Lower lobe of right lung (tissue), 2 donors: ENCODE results near the gene ZNF587B. TPM values are rescaled to one million over a fixed set of nuclear protein-coding genes. Genes with fewer than 3 reads are reported as not detected.
"Not testable (repeated sequence)": the region's sequence is repeated elsewhere in the genome, so short reads cannot be mapped to it uniquely, and the experiment has no call there.

Experiments
- ATAC-seq, 2 donors: fragments of 200-7000 bp; cut with Tn5 transposase; one replicate each; pipeline ENCODE4 v1.9.1; 2020 to 2022; ENCODE audit warnings: mild to moderate bottlenecking in 2 of 2, moderate library complexity in 2 of 2
- DNase-seq: peaks from one replicate; pipeline ENCODE4 v3.0.0-alpha.2; 2020
- H3K27ac ChIP-seq: fragments of 200-600 bp; one replicate; pipeline ENCODE4 v1.8.0; 2022
- H3K27me3 ChIP-seq: fragments of 200-600 bp; one replicate; pipeline ENCODE4 v1.8.0; 2022; ENCODE audit warnings: low read depth
- H3K36me3 ChIP-seq: fragments of 200-600 bp; one replicate; pipeline ENCODE4 v1.8.0; 2022; ENCODE audit warnings: mild to moderate bottlenecking
- H3K4me1 ChIP-seq: fragments of 200-600 bp; one replicate; pipeline ENCODE4 v1.8.0; 2022
- H3K4me3 ChIP-seq: fragments of 200-600 bp; one replicate; pipeline ENCODE4 v1.8.0; 2022; ENCODE audit warnings: mild to moderate bottlenecking
- H3K9me3 ChIP-seq: fragments of 200-600 bp; one replicate; pipeline ENCODE4 v1.8.0; 2022
- intact Hi-C: fragments of 100-400 bp; cut with DNase I; formaldehyde crosslinking; loops from one replicate; pipeline ENCODE4 v1.11.0; 2022
- total RNA-seq: library from RNA; stranded (reverse); fragmentation: NEBNext Ultra II Directional; extraction: Animal tissue kit (Norgen Biotek cat#: 25700); gene quantifications from one replicate; pipeline ENCODE4 v1.2.1, GENCODE V29; 2021
- TF ChIP-seq, protein P1 (sequence below): fragments of 200-600 bp; IDR thresholded peaks from one replicate; pipeline ENCODE4 v1.8.0; 2022; ENCODE audit warnings: antibody characterized with exemption, mild to moderate bottlenecking
- donor health status: DM: no; HTN: yes; CAD: no; lungs with severe emphysema.

The ZNF587B gene
- total RNA-seq, 1 donor from 2014 or later, result 12.5 TPM

DNA sequence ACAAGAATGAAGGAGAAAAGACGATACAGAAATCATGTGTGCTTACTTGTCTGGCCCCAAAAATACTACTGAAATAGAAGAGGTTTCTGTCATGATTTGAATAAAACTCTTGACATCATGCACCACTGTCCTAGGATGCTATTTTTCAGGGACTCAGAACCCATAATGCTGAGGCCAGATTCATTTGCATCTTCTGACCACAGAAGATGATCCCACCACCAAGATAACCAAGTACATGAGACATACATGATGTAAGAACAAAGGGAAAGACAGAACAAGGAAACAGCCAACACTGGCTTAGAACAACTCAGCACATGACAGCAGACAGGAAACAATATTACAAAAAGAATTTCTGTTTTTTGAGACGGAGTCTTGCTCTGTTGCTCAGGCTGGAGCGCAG lies 17.9 kb upstream of the ZNF587B start:
- Histone ChIP-seq H3K4me3 (no peak overlapping the region), H3K36me3 (peaks cover 42% of the 10 kb centered on the region), H3K4me1 (peaks cover 34% of the 10 kb centered on the region), H3K27me3 (no peaks in the 10 kb centered on the region), H3K9me3 (no peaks in the 10 kb centered on the region), H3K27ac (no peak overlapping the region)
- DNase-seq, result no peak
- intact Hi-C loops, result no loop called here
- ATAC-seq, result no peak
- TF ChIP-seq, protein P1, sequence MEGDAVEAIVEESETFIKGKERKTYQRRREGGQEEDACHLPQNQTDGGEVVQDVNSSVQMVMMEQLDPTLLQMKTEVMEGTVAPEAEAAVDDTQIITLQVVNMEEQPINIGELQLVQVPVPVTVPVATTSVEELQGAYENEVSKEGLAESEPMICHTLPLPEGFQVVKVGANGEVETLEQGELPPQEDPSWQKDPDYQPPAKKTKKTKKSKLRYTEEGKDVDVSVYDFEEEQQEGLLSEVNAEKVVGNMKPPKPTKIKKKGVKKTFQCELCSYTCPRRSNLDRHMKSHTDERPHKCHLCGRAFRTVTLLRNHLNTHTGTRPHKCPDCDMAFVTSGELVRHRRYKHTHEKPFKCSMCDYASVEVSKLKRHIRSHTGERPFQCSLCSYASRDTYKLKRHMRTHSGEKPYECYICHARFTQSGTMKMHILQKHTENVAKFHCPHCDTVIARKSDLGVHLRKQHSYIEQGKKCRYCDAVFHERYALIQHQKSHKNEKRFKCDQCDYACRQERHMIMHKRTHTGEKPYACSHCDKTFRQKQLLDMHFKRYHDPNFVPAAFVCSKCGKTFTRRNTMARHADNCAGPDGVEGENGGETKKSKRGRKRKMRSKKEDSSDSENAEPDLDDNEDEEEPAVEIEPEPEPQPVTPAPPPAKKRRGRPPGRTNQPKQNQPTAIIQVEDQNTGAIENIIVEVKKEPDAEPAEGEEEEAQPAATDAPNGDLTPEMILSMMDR, result no peak

DNA sequence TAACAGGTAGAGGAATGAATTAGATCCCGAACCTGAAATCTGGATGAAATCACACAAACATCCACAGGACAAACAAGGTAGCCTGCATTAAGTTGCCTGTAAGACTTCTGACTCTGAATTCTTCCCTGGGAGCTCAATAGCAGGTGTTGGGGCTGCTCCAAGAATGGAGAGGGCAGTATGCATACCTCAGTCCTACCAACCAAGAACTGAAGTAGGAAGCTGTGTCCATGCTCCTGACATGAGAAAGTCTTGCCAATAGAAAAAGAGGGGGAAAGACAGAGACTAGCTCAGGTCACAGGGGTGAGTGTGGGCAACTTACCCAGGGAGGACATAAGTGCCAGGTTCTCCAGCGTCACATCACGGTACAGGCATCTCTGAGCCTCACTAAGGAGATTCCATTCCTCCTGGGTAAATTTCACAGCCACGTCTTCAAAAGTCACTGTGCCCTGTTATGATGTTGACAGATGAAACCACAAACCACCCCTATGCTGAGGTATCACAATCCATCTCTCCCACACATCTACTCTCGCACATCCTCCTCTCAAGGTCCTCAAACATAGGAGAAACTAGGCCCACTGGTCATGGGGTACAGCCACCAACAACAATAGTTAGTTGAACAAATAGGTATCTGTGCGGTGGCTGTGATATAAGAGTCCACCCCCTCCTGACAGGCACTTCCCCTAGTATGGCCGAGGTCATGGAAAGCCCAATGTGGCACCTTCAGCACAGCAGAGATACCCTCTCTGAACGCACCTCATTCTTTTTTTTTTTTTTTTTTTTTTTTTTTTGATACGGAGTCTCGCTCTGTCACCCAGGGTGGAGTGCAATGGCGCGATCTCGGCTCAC lies 16.9 kb upstream of the ZNF587B start:
- H3K9me3 ChIP-seq, intact Hi-C loops, DNase-seq, H3K27me3 ChIP-seq: not testable (repeated sequence)
- peak in 1 of 2 donors; percentile 22 for ATAC-seq
- Histone ChIP-seq H3K4me3 (peak overlapping the region; percentile 88), H3K4me1 (peaks cover 34% of the 10 kb centered on the region), H3K27ac (peak overlapping the region; percentile 83), H3K36me3 (peaks cover 33% of the 10 kb centered on the region)

DNA sequence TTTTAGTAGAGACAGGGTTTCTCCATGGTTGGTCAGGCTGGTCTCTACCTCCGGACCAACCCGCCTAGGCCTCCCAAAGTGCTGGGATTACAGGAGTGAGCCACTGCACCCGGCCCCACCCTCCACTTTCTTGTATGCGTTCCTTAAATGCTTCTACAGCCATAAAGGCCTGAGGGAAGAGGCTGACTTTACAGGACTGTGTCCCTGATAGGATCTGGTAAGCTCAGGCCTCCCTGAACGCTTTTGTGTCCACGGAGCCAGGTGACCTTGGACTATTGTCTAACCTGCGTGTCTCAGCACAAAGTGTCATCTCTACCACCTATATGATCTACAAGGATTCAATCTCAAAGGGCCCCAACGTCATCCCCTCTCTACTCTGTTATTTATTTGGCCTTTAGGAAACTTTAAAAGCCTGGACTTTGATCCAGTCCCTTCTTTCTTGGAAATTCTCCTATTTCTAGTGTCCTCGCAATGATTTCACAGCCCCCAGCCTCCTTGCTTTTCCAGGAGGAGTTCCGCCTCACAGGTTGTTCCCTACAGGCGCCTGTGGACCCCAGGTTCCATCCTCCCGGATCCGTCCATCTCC lies 16.1 kb upstream of the ZNF587B start:
- no peaks in the 10 kb centered on the region for H3K27me3 ChIP-seq
- H3K4me1 ChIP-seq, result peaks cover 34% of the 10 kb centered on the region
- peak overlapping the region; percentile 88 for H3K4me3 ChIP-seq
- H3K36me3 ChIP-seq, result peaks cover 28% of the 10 kb centered on the region
- TF ChIP-seq, protein P1, result no peak
- intact Hi-C loops, result no loop called here
- no peaks in the 10 kb centered on the region for H3K9me3 ChIP-seq
- DNase-seq (no peak), ATAC-seq (peak; percentile 42 to 65)
- peak overlapping the region; percentile 83 for H3K27ac ChIP-seq

DNA sequence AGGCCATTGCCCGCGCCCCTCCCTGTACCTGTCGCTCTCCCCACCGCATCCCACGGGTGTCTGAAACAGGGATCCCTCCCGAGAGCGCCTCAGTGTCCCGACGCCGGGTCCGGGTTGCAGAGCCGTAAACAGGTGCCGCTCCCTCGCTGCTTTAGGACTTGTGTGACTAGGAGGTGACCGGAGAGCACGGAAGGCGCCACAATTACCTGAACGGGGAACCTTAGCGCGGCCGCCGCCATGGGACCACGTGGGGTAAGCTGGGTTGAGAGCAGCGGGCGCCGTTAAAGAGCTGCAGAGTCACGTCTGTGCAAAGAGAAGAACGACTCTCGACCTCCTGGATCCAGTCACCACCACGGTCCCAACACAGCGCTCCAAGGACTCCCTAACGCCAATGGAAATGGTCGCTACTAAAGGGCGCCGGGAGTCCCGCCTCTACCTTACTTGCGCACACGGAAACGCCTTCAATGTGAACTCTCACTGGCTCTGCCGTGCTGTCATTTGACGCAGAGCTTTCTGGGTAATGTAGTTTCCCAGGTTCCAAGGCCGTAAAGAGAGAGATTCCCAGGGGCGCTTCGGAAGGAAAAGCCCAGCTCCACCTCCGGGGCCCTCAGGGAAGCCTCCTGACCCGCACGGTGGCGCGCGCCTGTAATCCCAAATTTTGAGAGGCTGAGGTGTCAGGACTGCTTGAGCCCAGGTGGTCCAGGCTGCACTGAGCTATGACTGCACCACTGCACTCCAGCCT lies 15.4 kb upstream of the ZNF587B start, which contains the start of gene ZNF552:
Gene ZNF552 (minus strand): TSS at position 409 of the 742 bp plus-strand sequence. CDS start 170 bp downstream, at position 239.
- Histone ChIP-seq H3K36me3 (peaks cover 21% of the 10 kb centered on the region), H3K27me3 (no peaks in the 10 kb centered on the region), H3K4me1 (peaks cover 31% of the 10 kb centered on the region), H3K9me3 (no peaks in the 10 kb centered on the region), H3K27ac (peak within 1 kb of the TSS; percentile 83), H3K4me3 (peak within 1 kb of the TSS; percentile 88)
- ATAC-seq (peak; percentile 94), DNase-seq (peak; percentile 90)
- intact Hi-C loops, result no loop called here
- TF ChIP-seq, protein P1, result no peak

DNA sequence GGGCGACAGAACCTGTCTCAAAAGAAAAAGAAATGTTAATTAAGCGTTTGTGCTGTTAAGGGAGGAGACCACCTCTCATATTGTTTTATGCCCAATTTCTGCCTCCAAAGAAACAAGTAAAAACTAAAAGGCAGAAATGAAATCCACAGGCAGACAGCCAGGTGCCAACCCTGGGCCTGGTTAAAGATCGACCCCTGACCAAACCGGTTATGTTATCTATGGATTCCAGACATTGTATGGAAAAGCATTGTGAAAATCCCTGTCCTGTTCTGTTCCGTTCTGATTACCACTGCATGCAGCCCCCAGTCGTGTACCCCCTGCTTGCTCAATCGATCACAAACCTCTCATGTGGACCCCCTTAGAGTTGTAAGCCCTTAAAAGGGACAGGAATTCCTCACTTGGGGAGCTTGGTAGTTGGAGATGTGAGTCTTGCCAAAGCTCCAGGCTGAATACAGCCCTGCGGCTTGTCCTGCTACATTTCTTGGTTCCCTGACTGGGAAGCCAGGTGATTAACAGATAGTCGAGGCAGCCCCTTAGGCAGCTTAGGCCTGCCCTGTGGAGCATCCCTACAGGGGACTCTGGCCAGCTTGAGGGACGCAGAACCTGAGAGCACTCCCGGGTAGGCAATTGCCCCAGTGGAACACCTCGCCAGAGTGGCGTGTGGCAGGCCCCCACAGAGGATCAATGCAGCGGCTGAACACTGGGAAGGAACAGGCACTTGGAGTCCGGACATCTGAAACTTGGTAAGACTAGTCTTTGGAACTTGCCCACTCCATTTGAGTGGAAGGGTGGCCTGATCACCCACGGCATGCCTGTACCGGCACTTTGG lies 14.6 kb upstream of the ZNF587B start:
- no peak for DNase-seq
- Histone ChIP-seq H3K4me3 (peak overlapping the region; percentile 88), H3K36me3 (peaks cover 13% of the 10 kb centered on the region), H3K27me3 (no peaks in the 10 kb centered on the region), H3K9me3 (no peaks in the 10 kb centered on the region), H3K27ac (peak overlapping the region; percentile 83), H3K4me1 (peaks cover 34% of the 10 kb centered on the region)
- intact Hi-C loops, result no loop called here
- TF ChIP-seq, protein P1, result no peak
- ATAC-seq, result no peak
